NCI-H2171 (cell line): ENCODE results near the gene AOX1.
"Not testable (repeated sequence)": the region's sequence is repeated elsewhere in the genome, so short reads cannot be mapped to it uniquely, and the experiment has no call there.

Experiments
- DNase-seq: peaks from one replicate; lab custom pipeline; 2025; lab: John Stamatoyannopoulos, UW

AOX1 gene

DNA sequence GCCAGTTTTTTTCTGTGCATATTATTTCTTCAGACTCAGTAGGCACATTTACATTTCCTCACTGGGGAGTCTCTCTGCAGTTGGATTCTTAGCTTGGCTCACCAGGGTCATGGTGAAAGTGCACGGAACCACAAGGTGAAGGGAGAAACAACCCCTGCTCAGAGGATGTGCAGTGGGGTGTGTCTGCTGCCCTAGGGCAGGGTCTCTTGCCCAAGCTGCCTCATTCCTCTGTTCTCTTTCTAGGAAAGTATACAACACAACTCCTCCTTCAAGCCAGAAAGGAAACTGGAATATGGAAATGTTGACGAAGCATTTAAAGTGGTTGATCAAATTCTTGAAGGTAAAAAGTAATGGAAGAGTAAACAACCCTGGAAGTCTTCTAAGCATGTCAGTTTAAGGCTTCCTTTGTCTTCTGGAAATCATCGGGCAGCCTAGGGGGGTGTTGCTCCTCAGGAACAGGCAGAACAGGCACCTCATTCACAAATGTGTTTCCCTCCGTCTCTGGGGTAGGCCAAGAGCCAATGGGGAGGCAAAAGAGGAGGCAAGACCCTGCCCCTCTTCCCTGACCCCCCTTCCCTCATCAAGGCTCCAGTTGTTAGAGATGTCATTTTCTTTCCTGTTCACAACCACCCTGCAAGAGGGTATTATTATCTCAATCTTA lies 41.4 kb downstream of the AOX1 start:
- DNase-seq: no peak

DNA sequence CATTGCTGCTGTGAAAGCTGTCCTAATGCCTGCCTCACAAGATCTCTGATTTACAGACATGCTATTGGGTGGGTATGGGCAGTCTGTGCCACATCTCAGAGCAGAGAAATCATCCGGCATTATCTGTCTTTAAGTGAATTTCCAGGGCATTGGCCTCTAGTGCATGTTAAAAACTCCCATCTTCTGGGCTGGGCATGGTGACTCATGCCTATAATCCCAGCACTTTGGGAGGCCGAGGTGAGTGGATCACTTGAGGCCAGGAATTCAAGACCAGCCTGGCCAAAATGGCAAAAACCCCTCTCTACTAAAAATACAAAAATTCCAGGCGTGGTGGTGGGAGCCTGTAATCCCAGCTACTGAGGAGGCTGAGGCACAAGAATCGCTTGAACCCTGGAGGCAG lies 42.6 kb downstream of the AOX1 start:
- DNase-seq: not testable (repeated sequence)

DNA sequence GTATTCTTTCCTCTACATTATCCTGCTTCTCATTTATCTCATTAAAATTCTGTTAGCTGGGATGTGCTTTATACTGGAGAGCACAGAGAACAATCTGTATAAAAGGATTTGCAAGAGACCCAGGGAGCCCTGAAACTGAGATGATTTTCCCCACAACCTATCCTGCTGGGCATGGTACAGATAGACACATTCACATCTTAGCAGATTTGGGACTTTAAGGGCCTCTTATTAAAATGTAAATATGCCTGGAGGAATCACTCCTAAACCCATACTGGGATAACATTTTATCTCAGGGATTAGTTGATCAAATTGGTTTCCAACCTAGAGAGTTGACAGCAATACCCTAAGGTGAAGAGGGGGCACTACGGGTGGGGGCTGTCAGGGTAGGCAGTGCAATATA lies 45.5 kb downstream of the AOX1 start:
- no peak for DNase-seq

DNA sequence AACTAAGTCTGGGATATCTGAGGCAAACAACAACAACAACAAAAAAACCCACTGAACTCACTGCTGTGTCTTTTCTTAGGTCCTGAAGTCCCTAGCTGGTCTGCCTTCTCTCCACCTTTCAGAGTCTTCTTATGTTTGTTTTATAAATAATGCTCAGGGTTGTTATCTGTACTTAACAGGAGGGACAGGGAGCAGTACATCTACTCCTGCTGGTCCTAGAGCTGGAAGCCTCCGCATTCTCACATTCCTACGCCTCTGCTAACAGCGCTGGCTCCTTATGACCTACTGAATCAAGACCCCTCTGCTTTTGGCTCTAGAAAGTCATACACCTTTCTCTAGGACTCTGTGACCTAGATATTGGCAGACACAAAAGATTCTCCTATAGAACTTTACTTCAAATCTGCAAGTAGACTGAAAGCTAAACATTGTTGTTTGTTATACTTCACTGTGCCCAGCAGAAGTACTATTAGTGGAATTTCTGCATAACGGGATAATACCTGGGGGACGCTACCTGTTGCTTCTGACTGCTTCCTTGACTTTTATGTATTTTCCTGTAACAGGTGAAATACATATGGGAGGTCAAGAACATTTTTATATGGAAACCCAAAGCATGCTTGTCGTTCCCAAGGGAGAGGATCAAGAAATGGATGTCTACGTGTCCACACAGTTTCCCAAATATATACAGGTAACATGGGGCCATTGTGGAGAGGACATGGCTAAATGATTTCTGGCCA lies 48.6 kb downstream of the AOX1 start:
- no peak for DNase-seq

DNA sequence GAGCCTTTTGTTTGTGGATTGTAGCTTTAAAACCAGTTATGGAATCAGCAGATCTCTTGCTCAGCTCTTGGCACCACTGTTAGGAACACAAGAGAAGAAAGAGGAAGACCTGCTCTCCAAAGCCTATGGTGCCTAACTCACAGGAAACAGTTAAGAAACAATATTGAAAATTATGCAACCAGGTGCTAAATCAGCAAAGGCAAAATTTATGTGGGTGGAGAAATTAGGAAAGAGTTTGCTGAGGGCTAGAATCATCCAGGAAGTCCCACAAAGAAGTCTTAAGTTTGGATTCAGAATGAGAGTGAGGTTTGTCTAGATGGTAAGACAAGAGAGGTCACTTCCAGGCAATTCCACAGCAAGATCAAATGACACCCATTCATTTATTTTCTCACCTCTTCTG lies 49.4 kb downstream of the AOX1 start:
- no peak for DNase-seq

DNA sequence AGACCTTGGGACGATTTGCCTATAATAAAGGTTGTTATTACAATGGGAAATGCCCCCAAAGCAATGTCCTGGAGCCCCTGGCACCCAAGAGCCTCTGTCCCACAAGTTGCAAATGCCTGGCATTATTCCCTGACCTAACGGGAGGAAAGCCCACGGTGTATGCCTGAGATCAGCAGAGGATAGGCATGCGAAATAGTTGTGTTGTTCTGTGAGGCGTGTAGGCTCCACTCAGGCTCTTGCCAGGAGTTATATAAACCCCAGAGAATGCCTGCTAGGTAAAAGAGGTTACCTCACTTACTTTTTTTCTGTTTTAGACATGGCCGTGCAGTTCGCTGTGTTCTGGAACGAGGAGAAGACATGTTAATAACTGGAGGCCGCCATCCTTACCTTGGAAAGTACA lies 52.1 kb downstream of the AOX1 start:
- no peak for DNase-seq

DNA sequence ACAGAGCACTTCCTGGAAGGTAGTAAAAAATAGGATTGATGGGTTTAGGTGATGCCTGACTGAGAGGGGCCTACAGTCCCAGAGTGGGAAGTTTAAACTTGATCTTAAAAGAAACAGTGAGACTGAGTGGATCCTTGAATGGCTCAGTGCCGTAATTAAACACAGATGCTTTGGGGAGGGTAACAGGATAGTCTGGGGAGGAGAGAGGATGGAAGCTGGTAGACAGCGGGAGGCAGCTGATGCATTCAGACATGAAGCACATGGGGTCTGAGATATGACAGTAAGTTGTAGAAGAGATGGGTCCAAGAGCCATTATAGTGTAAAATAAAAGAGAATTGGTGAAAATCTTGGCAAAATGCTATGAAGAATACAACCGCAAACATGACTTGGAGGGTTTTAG lies 54.4 kb downstream of the AOX1 start:
- no peak for DNase-seq

DNA sequence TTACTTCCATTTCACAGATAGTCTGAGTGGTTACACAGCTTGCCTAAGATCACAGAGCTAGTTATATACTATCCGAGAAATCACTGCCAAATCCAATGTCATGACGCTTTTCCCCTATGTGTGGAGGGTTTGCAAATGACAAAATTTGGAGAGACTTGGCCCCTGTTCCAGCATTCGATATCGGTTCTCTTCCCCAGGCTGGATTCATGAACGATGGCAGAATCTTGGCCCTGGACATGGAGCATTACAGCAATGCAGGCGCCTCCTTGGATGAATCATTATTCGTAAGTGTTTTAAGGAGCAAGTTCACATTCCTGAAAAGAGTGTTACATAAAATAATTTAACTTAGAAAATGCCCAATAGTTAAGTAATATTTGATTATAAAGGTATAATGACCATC lies 55.1 kb downstream of the AOX1 start:
- no peak for DNase-seq

DNA sequence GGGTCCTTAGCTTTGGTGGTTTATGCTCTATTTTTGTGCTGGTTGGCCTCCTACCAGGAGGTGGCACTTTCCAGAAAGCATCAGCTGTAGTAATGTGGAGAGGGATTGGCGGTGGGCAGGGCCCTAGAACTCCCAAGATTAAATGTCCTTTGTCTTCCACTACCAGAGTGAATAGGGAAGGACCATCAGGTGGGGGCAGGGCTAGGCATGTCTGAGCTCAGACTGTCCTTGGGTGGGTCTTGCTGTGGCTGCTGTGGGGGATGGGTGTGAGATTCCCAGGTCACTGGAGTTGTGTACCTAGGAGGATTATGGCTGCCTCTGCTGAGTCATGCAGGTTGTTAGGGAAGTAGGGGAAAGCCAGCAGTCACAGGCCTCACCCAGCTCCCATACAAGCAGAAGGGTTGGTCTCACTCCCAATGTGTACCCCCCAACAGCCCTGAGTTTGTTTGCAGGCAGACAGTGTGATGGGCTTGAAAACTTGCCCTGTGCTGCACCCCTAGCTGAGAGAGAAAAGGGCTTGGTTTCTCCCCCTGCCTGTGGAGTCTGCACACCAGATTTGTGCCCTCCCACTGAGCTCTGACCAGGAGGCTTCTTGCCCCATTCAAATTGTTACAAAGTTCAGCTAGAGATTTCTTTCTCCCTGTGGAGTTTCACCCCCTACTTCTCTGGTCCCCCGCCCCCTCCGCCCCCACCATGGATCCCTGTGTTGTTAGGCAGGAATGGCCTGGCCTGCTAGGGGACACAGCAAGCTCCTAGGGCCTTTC lies 62.9 kb downstream of the AOX1 start:
- DNase-seq: not testable (repeated sequence)

DNA sequence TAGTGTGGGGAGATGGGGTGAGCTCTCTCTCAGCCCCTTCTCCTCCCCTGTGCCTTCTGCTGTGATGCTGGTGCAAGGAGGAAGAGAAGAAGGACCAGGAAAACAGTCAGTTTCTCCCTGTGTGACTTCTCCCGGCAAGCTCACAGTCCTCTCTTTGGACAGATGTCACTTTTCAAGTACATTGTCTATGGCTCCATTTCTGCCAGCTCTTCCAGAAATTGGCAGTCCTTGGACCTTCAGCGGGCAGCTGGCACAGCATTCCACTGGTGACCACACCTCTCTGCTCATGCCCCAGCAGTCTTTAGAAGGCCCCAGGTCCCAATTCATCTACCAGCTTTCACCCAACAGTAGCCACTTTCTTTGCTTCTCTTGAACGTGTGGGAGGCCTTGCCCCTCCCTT lies 63.9 kb downstream of the AOX1 start:
- DNase-seq: no peak

DNA sequence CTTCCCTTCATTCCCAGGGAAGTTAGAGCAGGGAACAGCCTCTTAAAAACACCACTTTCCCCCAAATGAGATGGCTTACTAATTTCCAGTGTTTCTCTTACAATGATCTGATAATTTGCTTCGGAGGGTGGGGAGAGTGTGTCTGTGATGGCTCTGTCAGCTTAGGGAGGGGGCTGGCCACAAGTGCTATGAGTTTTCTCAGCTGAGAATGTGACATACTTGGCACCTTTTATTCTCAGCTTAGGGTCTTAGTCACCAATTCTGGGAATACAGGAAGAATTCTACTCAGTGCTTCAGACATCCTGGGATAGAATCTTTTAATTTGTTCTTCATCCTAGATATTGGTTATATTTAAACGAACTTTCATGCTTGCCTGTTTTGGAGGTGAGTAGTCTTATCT lies 64.4 kb downstream of the AOX1 start:
- no peak for DNase-seq

DNA sequence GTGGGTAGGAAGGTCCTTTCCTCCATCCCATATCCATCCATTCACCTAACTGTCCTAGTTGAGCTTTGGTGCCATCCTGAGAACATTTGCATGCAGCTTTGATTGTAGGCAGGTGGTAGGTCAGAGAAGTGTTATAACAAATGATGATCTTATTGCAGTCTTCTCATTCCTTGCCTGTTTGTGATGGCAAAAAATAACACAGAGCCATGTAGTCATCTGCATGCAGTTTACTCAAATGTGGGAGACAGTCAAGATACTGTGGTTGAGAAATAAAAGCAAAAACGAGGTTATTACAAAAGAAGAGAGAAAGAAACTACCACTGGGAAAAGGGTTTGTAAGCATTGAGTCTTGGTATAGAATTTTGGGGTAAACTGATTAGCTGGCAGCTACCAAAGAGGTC lies 66.3 kb downstream of the AOX1 start:
- no peak for DNase-seq

DNA sequence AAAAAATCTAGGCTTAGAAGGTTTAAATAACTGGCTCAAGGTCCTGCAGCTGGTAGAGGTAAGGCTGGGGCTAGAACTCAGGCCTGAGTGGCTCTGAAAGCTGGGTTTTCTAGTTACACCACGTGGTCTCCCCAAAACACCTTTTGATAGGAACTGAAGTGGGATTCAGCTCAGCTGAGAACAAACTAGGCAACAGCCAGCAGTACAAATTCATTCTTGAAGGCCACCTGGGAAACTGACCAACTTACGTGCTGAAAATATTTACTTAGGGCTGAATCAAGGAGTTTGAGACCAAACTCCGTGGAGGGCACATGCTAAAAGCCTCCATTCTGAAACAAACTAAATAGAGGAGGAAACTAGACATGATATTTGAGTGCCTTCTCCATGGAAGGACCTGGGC lies 67.2 kb downstream of the AOX1 start:
- no peak for DNase-seq

DNA sequence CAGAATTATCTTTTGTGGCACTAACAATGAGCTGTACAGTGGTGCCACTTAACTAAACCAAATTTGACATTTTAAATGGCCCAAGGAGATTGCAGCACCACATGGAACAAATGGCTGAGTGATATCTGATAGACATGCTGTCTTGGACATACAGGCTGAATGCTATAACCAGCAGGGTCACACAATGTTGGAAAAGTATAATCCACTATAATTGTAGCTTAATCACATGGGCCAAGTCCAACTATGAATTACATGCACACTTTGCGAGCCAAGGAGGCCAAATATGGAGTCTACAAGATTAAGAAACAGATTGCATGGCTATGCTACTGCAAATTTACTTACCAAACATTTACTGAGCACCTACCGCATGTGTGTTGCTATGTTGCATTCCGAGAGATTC lies 69.0 kb downstream of the AOX1 start:
- no peak for DNase-seq

DNA sequence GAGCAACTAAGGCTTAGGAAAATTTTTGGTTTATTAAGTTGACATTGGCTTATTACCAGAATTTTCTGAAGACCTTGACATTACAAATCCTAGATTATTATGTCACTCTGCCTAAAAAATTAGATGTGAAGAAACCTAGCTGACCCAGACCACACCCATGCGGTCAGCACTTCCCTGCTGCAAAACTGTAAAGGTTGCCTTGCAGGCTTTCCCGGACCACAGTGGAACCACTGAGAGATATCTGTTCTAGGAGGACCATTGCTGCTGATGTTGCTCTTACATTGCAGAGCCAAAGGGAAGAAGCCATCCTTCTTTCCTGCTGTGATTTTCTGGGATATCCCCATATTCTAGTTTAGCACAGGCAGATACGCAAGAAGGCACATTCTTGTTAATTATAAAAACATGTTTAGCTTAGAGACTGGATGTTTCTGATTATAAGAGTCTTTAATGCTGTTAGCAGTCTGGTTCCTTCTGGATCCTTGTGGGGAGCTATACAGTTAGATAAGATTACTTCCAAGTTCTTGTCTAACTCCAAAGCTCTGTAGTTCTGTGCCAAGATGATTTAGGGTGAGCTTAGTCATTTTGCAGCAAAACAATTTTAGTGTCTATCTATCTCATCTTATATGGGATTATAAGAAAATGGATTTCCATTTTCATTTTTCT lies 70.2 kb downstream of the AOX1 start:
- DNase-seq: no peak

DNA sequence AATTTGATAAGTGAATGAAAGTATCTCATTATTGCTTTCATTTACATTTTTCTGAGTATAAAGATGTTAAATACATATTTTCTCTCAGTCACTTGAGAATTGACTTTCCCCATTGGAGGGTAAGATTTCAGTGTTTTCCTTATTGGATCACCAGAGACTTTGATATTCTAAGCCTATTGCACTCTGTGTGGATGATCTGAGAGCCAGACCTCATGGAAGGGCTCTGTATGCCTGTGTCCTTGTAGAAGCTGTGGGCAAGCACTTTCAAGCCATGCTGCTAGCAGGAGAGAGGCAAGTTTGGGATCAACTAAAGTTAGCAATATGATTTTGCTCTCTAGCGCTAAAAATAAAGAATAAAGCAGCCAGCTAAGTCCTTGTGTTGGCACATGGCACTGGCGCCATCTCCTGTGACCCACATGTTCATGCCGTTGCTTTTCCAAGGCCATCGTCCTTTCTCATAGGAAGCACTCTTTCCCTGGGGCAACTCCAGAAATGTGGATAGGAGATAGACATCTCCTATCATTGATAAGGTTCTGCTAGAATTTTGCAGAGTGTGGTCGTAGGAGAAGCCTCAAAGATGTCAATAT lies 72.6 kb downstream of the AOX1 start:
- DNase-seq: no peak

DNA sequence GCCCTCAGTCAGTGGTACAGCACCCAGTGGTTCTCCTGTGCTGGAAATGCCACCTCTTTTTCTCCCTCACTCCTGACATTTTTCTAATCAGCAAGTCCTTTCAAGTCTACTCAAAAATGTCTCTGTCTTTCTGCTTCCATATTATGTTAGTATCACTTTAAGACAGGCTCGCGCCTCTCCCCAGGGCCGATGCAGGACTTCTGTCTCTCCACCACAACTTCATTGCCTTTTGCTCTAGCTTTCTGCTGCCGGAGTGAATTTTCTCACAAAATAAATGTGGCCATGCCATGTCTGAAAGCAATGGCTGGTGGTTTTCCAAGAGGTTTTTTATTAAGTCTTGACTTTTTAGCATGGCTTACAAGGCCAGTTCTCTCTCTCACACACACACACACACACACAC lies 73.6 kb downstream of the AOX1 start:
- no peak for DNase-seq

DNA sequence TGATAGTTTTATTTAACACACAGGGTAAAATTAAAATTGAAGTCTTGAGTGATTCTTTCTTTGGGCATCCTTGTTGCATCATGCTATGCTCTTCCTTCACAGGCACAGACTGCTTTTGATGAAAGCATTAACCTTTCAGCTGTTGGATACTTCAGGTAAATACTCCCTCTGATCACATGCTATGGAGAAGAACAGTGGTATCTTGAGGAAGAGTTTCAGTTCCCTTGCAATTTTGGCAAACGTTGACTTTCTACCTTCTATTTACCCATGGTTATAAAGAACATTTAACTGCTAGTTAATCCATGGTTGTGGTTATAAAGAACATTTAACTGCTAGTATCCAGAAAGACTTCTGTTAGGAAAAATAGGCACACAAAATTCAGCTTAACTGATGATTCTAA lies 75.7 kb downstream of the AOX1 start:
- DNase-seq: no peak

DNA sequence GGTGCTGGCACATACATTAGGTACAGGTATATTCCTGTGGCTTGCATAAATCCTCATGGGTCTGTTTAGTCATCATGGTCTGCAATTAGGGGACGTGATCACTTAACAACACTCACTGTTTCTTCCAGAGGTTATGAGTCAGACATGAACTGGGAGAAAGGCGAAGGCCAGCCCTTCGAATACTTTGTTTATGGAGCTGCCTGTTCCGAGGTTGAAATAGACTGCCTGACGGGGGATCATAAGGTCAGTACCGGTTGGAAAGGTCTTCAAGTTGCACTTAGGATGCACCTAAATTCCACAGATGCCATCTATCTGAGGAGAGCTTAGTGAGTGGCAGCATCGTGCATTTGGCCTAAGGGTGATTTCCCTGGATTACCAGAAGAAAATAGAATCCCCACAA lies 76.9 kb downstream of the AOX1 start:
- no peak for DNase-seq

DNA sequence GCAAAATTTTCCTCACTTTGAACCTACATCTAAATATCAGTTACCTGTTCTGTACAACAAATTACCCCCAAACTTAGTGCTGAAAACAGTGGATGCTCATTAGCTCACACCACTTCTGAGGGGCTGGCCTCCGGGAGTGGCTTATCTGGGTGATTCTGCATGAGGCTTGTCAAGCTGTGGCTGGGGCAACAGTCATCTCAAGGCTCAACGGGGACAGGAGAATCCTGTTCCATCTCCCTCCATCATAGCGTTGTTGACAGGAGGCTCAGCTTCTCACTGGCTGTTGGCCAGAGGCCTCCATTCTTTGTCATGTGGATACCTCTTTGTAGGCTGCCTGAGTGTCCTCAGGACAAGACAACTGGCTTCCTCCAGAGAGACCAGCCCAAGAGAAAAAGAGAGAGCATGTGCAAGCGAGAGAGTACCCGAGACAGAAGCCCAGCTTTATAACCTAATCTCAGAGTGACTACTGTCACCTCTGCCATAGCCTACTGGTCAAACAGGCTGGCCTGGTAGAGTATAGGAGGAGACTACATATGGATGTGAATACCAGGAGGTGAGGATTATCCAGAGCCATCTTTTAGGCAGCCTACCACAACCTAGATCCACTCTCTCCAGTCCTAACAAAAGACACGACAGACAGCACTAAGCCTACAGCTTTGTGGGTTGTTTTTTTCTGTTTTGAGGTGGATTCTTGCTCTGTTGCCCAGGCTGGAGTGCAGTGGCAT lies 79.1 kb downstream of the AOX1 start:
- DNase-seq: no peak

DNA sequence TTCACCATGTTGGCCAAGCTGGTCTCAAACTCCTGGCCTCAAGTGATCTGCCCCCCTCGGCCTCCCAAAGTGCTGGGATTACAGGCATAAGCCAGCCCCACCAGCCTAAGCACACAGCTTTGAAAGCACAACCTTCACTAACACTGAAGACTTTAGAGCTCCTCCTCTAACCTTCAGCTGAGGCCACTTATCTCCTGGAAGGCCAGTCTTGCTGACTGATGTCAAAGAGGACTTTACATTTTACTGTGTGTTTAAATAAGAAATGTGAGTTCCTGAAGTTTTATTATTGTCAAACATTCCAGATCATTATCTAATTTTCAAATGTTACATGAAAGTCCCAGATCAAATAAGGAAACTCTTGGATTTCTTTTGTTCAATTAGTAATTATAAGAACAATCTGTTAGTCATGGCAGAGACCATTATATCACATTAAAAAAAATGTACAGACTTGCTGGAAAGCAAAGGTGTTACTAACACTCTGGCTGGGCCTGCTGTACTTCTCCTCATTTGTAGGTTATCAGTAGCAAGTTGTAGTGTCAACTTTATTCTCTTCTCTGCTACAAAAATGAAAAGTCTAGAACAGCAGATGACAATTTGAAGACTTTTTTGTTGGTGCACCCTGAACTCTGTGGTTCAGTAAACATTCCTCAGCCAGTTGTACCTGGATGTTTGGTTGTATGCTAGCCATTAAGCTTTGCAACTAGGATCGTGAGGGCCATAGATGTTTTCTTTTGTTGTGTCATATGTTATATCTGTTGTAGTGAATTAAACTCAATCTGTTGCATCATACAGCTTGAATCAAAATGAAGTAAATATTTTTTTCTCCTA lies 80.0 kb downstream of the AOX1 start:
- no peak for DNase-seq
